Heart left ventricle (tissue), 16 donors: ENCODE measurements around the gene GPRC5B. TPM values are rescaled to one million over a fixed set of nuclear protein-coding genes. Genes with fewer than 3 reads are reported as not detected.
A peak's percentile ranks its signal among the peaks of the same experiment; 100 is the strongest.

ENCODE experiments used
- ATAC-seq, 4 donors: fragments of 200-7000 bp; cut with Tn5 transposase; one replicate each; pipeline ENCODE4 v1.9.1; 2020 to 2022; ENCODE audit warnings: moderate library complexity in 4 of 4, mild to moderate bottlenecking in 3 of 4, moderate number of reproducible peaks in 1 of 4
- DNase-seq, 5 donors: peaks; one replicate each; pipeline ENCODE4 v3.0.0-alpha.2; 2020
- H3K27ac ChIP-seq, 12 donors: fragments of 200-600 bp; sonication (generic) in 4 of 12; one replicate each; pipeline versions ENCODE4 v1.5.0 to v1.8.0; 2016 to 2022; ENCODE audit warnings: mild to moderate bottlenecking in 2 of 12
- H3K27me3 ChIP-seq, 9 donors: fragments of 200-600 bp; sonication (generic) in 2 of 9; one replicate each; pipeline versions ENCODE4 v1.5.1 to v1.8.0; 2016 to 2022; ENCODE audit warnings: mild to moderate bottlenecking in 3 of 9
- H3K36me3 ChIP-seq, 9 donors: fragments of 200-600 bp; sonication (generic) in 2 of 9; one replicate each; pipeline versions ENCODE4 v1.5.0 to v1.8.0; 2018 to 2022; ENCODE audit warnings: mild to moderate bottlenecking in 2 of 9
- H3K4me1 ChIP-seq, 12 donors: fragments of 200-600 bp; sonication (generic) in 4 of 12; one replicate each; pipeline versions ENCODE4 v1.5.0 to v1.8.0; 2016 to 2022; ENCODE audit warnings: mild to moderate bottlenecking in 3 of 12
- H3K4me3 ChIP-seq, 12 donors: fragments of 200-600 bp; sonication (generic) in 4 of 12; one replicate each; pipeline versions ENCODE4 v1.5.0 to v1.8.0; 2017 to 2022; ENCODE audit warnings: mild to moderate bottlenecking in 9 of 12, moderate library complexity in 4 of 12
- H3K9me3 ChIP-seq, 12 donors: fragments of 200-600 bp; sonication (generic) in 4 of 12; one replicate each; pipeline versions ENCODE4 v1.5.0 to v1.8.0; 2016 to 2022; ENCODE audit warnings: mild to moderate bottlenecking in 1 of 12
- CTCF ChIP-seq, 12 donors: fragments of 200-600 bp; sonication (generic) in 4 of 12; IDR thresholded peaks; one replicate each; pipeline versions ENCODE4 v1.5.0 to v1.8.0; 2018 to 2022; ENCODE audit warnings: antibody characterized with exemption in 12 of 12, mild to moderate bottlenecking in 5 of 12
- POLR2A ChIP-seq, 2 donors: fragments of 450-650 bp; IDR thresholded peaks; one replicate each; pipeline ENCODE4 v1.6.1; 2017; ENCODE audit warnings: antibody characterized with exemption in 2 of 2, mild to moderate bottlenecking in 2 of 2, moderate library complexity in 2 of 2
- WGBS, 4 donors: extraction: QIAGEN DNeasy Blood & Tissue Kit in 2 of 4; methylation state at CpG; one replicate each; pipeline versions ENCODE4 v1.1.5 to v1.1.7; 2013 to 2018; 5-methylcytosine and 5-hydroxymethylcytosine counted together
- intact Hi-C, 10 donors: fragments of 100-400 bp; cut with DNase I; formaldehyde crosslinking; loops; one replicate each; pipeline versions ENCODE4 v1.11.1 to v1.14.2; 2022
- polyA plus RNA-seq, 2 donors: library from polyadenylated mRNA; stranded (reverse); fragments of 200-250 nt; gene quantifications; one replicate each; pipeline ENCODE4 v1.2.3, GENCODE V29; 2013
- total RNA-seq, 9 donors: library from RNA; depleted of rRNA in 2 of 9; stranded (reverse); fragments of >200 nt in 2 of 9; fragmentation: NEBNext Ultra II Directional in 3 of 9; extraction: Animal tissue kit (Norgen Biotek cat#: 25700) in 3 of 9; gene quantifications; one replicate each; pipeline versions ENCODE4 v1.1.0 to v1.2.4, GENCODE V29; 2016 to 2023
- donor health status: ischemic (EF 13 %, LVEDD 7.1; RV severe dilation, severe dysfunction).
- donor health status: healthy with polysubstance abuse.
- donor health status: DM: no; HTN: yes; CAD: no.
- donor health status: DM: no; HTN: no; CAD: no.
- donor health status: ischemic (EF 25% LVEDD 6.9; RV normal size, moderate dysfunction).
- donor health status: ischemic (EF 25% LVEDD 5.7; RV mildly dilated, moderate dysfunction).
- donor health status: healthy.
- donor health status: DM: yes; HTN: yes; CAD: no.
- donor health status: ischemic (EF 35%, LVEDD 5.7; RV mildly dilated, moderate dysfunction).
- donor health status: nonischemic (EF 11% LVEDD 7.7; RV severe dilation, severe dysfunction).
- donor health status: DM: yes; HTN: yes; CAD: no.
- donor health status: PGD.
- donor health status: ischemic (EF 29% LVEDD 5.4; RV normal size, mild dysfunction).
- donor health status: nonischemic (EF 23%, LVEDD 6.1; RV moderate dilation, normal function).

Gene GPRC5B
- total and polyA plus RNA-seq, 11 donors: 43.0 to 104 (median 77.9) TPM

GRCh38 chr16:19890901-19891300, 6.3 kb upstream of the GPRC5B start:
- 92 to 96% (median 95%) methylated on average over 3 of the region's 3 CpGs for WGBS, 4 donors
- peaks cover 0 to 9% (median 3%) of the 10 kb centered on the region in 12 donors for H3K4me1 ChIP-seq
- no peak overlapping the region for H3K4me3 ChIP-seq
- TF ChIP-seq POLR2A (IDR thresholded peaks at IDR 0.05): no peak
- TF ChIP-seq CTCF (IDR thresholded peaks at IDR 0.05): no peak
- H3K36me3 ChIP-seq: no peaks in the 10 kb centered on the region
- intact Hi-C loops: no loop called here
- no peak overlapping the region for H3K27ac ChIP-seq
- H3K27me3 ChIP-seq: no peaks in the 10 kb centered on the region
- DNase-seq (no peak), ATAC-seq (no peak)
- H3K9me3 ChIP-seq: peaks cover 0 to 3% (median 0%) of the 10 kb centered on the region in 12 donors

- no peak for ATAC-seq
- 81 to 82% (median 82%) methylated on average over 3 of the region's 3 CpGs for WGBS, 4 donors
- peak in 1 of 5 donors; percentile 0 for DNase-seq
- Histone ChIP-seq H3K27me3 (peaks cover 0 to 11% (median 0%) of the 10 kb centered on the region in 9 donors), H3K4me1 (peaks cover 0 to 17% (median 11%) of the 10 kb centered on the region in 12 donors), H3K36me3 (no peaks in the 10 kb centered on the region), H3K27ac (no peak overlapping the region), H3K4me3 (no peak overlapping the region), H3K9me3 (peaks cover 0 to 3% (median 0%) of the 10 kb centered on the region in 12 donors)
- intact Hi-C loops: loop anchor here in 6 of 10 donors (5.0 to 10.0 kb wide), 6 partner anchors 52 to 332 kb away; partner anchors contain the start of genes VPS35L (in 2 of the 6), IQCK (in 1 of the 6) and KNOP1 (in 1 of the 6)
- no peak for TF ChIP-seq CTCF (IDR thresholded peaks at IDR 0.05)
- no peak for TF ChIP-seq POLR2A (IDR thresholded peaks at IDR 0.05)
Observed at GRCh38 chr16:19888834-19889233, 4.2 kb upstream of the GPRC5B start.

- peak; percentile 28 to 52 (median 42) for ATAC-seq
- H3K9me3 ChIP-seq: peaks cover 0 to 3% (median 0%) of the 10 kb centered on the region in 12 donors
- 9 to 12% (median 11%) methylated on average over 20 of the region's 20 CpGs for WGBS, 4 donors
- peaks cover 0 to 7% (median 0%) of the 10 kb centered on the region in 9 donors for H3K36me3 ChIP-seq
- peak in 11 of 12 donors; percentile 99 to 100 (median 100) for TF ChIP-seq CTCF (IDR thresholded peaks at IDR 0.05)
- TF ChIP-seq POLR2A (IDR thresholded peaks at IDR 0.05): no peak
- intact Hi-C loops: loop anchor here (1.0 to 10.0 kb wide), 13 partner anchors 49 to 330 kb away; partner anchors contain the start of genes VPS35L (in 2 of the 10), IQCK (in 1 of the 10) and KNOP1 (in 1 of the 10)
- H3K27me3 ChIP-seq: peaks cover 0 to 24% (median 0%) of the 10 kb centered on the region in 9 donors
- H3K4me3 ChIP-seq: peak overlapping the region in 11 of 12 donors; percentile 73 to 100 (median 93)
- peaks cover 0 to 35% (median 18%) of the 10 kb centered on the region in 12 donors for H3K4me1 ChIP-seq
- peak; percentile 69 to 81 (median 73) for DNase-seq
- no peak overlapping the region for H3K27ac ChIP-seq
Observed at GRCh38 chr16:19886073-19886941, 1.7 kb upstream of the GPRC5B start.
